A673 (cell line): ENCODE measurements around the gene IL1RAPL1.

Experiments used
- CTCF ChIP-seq: fragments of 300-800, 200-600 bp; sonication (generic); conservative IDR thresholded peaks from 2 replicates; pipeline ENCODE4 v1.5.1; 2017; ENCODE audit warnings: low read depth, mild to moderate bottlenecking, antibody characterized with exemption, low read length, moderate library complexity, mixed read lengths
- EZH2 ChIP-seq: fragments of 200-600 bp; sonication (generic); IDR thresholded peaks from 2 replicates; pipeline ENCODE4 v1.6.1; 2017; ENCODE audit warnings: borderline replicate concordance, low read depth, mild to moderate bottlenecking, mixed read lengths, antibody characterized with exemption, low read length; ENCODE audit not compliant: poor library complexity, severe bottlenecking

- TF ChIP-seq CTCF (no peak), EZH2 (no peak)
These were observed 909.5 kb downstream of the IL1RAPL1 start for GRCh38 chrX:29496636-29497180.
